HL-60 (cell line): ENCODE measurements around the gene SNX30.

ENCODE experiments used
- DNase-seq, 2 experiments: peaks; one replicate each; pipeline ENCODE4 v3.0.0-alpha.2; 2010 to 2020; ENCODE audit warnings: low read depth in 1 of 2, low spot score in 1 of 2
- H3K27ac ChIP-seq: fragments of 250-450 bp; sonication (Bioruptor Pico); replicated peaks from 2 replicates; pipeline ENCODE4 v1.5.1; 2020; ENCODE audit warnings: mild to moderate bottlenecking, moderate library complexity
- H3K27me3 ChIP-seq: fragments of 250-450 bp; sonication (Bioruptor Pico); 2 replicates; pipeline ENCODE4 v1.5.1; 2021; ENCODE audit warnings: mild to moderate bottlenecking, moderate library complexity; ENCODE audit not compliant: insufficient read depth, poor library complexity, severe bottlenecking
- H3K4me3 ChIP-seq: replicated peaks from 2 replicates; pipeline ENCODE4 v1.5.1; 2011; ENCODE audit warnings: mild to moderate bottlenecking, control low read depth, low read length; ENCODE audit not compliant: insufficient read depth
- CTCF ChIP-seq: IDR thresholded peaks from one replicate; pipeline ENCODE4 v1.5.1; 2011; ENCODE audit warnings: low read length, control low read depth, inconsistent platforms; ENCODE audit not compliant: insufficient read depth
- GABPA ChIP-seq: IDR thresholded peaks from 2 replicates; pipeline ENCODE4 v1.6.1; 2012; ENCODE audit warnings: low read depth
- POLR2AphosphoS5 ChIP-seq: IDR thresholded peaks from 2 replicates; pipeline ENCODE4 v1.6.1; 2012; ENCODE audit warnings: low read depth
- REST ChIP-seq: IDR thresholded peaks from 2 replicates; pipeline ENCODE4 v1.6.1; 2012; ENCODE audit warnings: low read depth; ENCODE audit not compliant: insufficient replicate concordance
- SPI1 ChIP-seq: IDR thresholded peaks from 2 replicates; pipeline ENCODE4 v1.6.1; 2012; ENCODE audit warnings: low read depth, mild to moderate bottlenecking, borderline replicate concordance

The SNX30 gene

GRCh38 chr9:112719241-112719691 lies 31.3 kb upstream of the SNX30 start:
- no peak overlapping the region for H3K4me3 ChIP-seq
- DNase-seq = no peak
- H3K27ac ChIP-seq = no peak overlapping the region
- no peaks in the 10 kb centered on the region for H3K27me3 ChIP-seq
- TF ChIP-seq CTCF (no peak), REST (no peak), SPI1 (no peak), POLR2AphosphoS5 (no peak), GABPA (no peak)

- no peak for DNase-seq
Measured at GRCh38 chr9:112719696-112720095, 30.9 kb upstream of the SNX30 start.

More at GRCh38 chr9:112719696-112720095, 30.9 kb upstream of the SNX30 start:
- Histone ChIP-seq H3K27ac (no peak overlapping the region), H3K27me3 (no peaks in the 10 kb centered on the region), H3K4me3 (no peak overlapping the region)
- TF ChIP-seq GABPA = no peak
- no peak for TF ChIP-seq CTCF
- TF ChIP-seq REST = no peak
- no peak for TF ChIP-seq POLR2AphosphoS5
- no peak for TF ChIP-seq SPI1
